GM21381 (cell line): ENCODE data around the gene TYK2.
"Not testable (repeated sequence)": the region's sequence is repeated elsewhere in the genome, so short reads cannot be mapped to it uniquely, and the experiment has no call there.

Source experiments
- ATAC-seq: cut with Tn5 transposase; IDR thresholded peaks from one replicate; pipeline ENCODE4 v1.9.1; 2021; ENCODE audit warnings: mild to moderate bottlenecking, moderate library complexity; ENCODE audit not compliant: unreplicated experiment

Gene TYK2

DNA sequence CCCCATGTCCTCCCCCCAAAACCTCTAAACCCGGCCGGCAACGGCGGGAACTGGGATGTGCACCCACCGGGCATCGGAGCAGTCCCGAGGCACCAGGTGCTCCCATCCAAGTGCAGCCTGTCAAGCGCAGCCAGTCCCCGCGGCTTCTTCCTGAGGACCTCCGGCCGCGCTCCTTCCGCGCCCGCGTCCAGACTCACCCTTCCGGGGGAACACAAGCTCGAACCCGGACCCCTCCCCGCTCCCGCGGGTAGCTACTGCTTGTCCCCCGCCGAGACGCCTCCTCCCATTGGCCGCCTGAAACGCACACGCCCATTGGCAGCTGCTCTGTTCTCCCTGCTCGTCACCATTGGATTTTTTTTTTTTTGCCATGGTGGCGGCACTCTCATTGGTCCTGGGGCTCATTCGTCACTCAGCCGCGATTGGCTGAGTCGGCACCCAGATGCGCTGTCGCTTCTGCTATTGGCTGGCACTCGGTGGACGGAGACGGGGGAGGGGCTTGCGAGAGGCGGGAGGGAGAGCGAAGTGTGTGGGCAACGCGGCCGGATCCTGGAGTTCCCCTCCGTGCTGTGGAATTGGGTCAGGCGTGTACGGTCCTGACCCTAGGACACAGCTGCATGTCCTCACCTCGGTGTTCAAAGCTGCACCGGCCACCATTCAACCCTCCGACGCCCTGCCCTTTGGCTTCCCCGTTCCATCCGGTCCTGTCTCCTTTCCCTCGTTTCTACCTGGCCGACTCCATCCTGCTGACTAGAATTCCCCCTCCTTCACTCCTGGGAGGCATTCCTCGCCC lies at the start of gene TYK2:
TYK2 (minus strand) TSS at position 260 of the 790 bp plus-strand sequence. CDS start 2,166 bp downstream, outside the sequence.
- peak; percentile 88 for ATAC-seq

- ATAC-seq, result no peak
Measured at GRCh38 chr19:10428996-10429381, 48.6 kb upstream of the TYK2 start.

DNA sequence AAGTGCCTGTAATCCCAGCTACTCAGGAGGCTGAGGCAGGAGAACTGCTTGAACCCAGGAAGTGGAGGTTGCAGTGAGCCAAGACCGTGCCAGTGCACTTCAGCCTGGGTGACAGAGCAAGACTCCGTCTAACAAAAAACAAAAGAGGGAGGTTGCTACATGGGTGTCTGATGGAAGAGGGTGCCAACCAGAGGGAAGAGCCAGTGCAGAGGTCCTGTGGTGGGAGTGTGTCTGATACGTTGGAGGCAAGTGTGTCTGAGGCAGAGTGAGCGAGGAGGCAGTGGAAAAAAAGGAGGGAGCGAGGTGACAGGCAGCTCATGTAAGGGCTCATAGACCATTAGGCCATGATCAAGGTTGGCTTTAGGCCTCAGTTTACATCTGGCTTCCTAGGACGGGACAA lies 46.8 kb upstream of the TYK2 start:
- ATAC-seq, result no peak

DNA sequence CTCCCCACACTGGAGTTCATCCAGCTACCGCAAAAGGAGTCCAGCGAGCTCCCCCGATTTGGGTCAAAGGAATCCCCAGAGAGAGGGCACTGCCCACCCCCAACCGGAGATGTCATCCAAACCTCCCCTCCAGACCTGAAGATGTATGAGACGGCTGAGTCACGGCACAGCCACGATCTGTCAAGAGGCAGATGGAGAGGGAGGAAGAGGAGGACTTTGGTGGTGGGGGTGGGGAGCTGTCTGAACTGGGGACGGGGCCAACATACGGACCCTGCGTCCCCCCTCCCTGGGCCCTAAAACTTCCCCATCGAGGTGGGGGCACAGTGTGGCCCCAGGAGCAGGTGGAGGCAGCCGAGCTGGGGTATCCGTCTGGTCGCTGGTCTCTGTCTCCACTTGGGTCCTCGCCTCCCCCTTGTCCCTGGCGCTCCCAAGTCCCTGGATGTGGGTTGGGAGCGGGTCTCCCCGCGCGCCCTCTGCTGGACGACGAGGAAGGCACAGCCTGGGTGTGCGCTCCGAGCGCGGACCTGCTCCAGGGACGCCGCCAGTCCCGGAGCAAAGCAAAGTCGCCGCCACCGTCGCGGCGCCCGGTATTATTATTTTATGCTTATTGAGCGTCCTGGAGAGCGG lies 43.8 kb upstream of the TYK2 start:
- no peak for ATAC-seq

DNA sequence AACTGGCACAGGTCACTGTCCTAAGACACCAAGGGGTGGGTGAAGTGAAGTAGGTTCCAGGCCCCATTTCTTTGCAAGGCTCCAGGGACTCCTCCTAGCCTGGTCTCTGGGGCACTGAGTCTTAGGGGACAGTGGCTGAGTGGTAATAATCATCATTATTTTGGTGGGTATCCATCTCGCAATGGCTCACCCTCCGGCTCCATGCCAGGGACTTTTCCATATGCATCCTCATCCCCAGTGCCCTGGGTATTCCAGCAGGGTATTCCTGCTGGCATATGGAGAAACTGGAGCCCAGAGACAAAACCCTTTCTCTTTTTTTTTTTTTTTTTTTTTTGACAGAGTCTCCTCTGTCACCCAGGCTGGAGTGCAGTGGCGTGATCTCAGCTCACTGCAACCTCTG lies 42.5 kb upstream of the TYK2 start:
- ATAC-seq, result no peak

- ATAC-seq, result no peak
Measured at GRCh38 chr19:10422046-10422461, 41.7 kb upstream of the TYK2 start.

DNA sequence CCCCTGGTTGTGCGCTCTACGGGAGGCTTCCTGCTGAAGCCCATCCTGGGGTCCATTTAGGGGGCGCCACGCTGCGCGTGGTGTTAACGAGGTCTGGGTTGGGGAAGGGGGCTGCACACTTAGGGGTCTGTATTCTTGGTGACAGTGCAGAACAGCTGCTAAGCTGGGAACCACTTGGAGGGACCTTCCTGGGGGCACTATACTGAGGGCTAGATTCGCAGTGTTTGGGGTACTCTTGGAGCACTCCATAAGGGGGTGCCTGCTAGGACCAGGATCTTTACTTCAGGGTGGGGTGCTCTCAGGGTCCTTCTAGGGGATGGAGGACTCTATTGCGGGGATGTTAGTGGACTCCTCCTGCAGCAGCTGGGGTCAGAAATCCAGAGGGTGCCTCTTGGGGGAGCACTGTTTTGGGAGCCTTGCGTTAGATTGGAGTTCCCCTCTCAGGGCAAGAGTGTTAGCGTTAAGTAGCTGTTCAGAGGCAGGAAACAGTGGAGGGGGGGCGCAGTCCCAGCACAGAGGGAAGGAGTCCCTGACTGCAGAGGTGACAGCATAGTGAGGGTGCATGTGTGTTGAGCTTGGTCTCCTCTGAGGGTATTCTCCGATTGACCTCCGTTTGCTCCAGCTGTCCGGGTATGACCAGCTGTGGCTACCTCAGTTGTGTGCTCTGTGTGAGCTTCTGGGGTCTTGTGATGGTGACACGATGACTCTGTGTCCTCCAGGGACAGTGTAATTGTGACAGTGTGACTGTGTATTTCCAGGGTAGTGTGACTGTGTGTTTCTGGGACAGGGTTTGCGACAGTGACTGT lies 41.1 kb upstream of the TYK2 start:
- no peak for ATAC-seq

GRCh38 chr19:10420444-10421239 lies 40.3 kb upstream of the TYK2 start, which contains the start of gene PDE4A:
Gene PDE4A, plus strand, starts transcription at chr19:10420538. Its CDS starts 227 bp downstream, at chr19:10420765.
- no peak for ATAC-seq

GRCh38 chr19:10419646-10420443 lies 39.5 kb upstream of the TYK2 start:
- ATAC-seq, result no peak

GRCh38 chr19:10419200-10419645 lies 38.9 kb upstream of the TYK2 start:
- no peak for ATAC-seq

DNA sequence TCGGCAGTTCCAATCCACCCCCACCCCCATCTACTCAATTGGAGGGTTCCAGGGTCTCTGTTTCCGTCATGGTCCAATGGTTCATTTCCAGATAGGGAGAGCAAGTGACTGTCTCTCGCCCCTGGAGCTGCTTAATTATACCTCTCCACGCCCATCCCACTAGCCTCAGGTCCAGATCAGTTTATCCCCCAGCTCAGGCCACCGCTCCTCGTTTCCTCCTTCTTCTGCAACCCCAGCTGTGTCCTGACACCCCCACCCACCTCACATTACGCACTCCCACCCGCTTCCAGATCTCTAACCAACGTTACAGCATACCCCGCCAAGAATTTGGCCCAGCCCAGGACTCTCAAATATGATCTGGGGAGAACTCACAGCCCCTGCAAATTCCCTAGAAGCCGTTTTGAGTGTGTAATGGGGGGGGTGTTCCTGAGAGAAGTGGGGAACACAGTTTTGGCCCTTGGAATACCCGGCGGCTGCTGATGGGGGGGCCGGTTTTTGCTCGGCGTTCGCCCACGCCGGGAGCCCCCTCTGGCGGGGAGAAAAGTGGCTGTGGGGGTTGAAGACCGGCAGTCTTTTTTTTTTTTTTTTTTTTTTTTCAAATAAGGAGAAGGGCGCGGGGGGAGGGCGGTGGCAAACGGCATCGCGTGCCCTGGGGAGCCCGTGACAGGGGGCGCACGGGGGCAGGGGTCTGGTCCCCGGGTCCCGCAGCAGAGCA lies 38.3 kb upstream of the TYK2 start:
- ATAC-seq, result no peak

- no peak for ATAC-seq
Measured at GRCh38 chr19:10418235-10418484, 37.8 kb upstream of the TYK2 start.

- ATAC-seq, result no peak
Measured at GRCh38 chr19:10417541-10418234, 37.3 kb upstream of the TYK2 start.

DNA sequence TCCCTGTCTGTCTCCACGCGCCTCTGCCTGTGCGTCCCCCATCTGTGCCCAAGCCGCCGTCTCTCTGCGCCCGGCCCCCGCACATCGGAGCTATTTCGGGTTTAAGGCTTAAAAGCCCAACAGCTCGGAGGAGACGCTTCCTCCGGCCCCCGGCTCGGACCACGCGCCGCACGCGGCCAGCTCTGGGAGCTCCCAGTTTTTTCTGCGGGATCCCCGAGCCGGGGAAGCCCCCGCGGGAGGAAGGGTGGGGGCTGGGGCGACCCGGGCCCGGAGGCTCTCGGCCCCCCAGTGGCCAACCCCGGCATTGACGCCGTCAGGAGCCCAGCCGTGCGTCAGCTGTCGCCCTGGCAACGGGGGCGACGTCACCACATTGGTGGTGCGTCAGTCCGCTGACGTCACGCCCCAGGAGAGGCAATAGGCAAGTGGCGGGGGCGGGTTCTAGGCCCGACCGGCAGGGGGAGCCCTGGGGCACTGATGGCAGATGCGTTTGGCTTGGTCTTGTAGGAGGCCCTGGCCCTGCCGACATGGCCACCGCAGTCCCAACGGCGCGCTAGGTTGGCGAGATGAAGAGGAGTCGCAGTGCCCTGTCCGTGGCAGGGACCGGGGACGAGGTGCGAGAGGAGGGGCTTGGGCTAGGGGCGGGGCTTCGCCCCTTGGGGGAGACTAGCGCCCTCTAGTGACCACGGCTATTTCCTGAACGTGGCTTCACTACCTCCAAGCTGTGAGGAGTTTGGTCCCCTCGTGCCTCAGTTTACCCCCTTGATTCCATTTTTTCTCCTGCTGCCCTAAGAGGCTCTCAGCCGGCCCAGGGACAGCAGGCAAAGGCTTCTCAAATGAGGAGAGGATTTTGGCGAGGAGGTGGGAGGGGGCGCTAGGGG lies 36.2 kb upstream of the TYK2 start:
- peak; percentile 45 for ATAC-seq

GRCh38 chr19:10416083-10416379 lies 35.7 kb upstream of the TYK2 start:
- ATAC-seq, result no peak

DNA sequence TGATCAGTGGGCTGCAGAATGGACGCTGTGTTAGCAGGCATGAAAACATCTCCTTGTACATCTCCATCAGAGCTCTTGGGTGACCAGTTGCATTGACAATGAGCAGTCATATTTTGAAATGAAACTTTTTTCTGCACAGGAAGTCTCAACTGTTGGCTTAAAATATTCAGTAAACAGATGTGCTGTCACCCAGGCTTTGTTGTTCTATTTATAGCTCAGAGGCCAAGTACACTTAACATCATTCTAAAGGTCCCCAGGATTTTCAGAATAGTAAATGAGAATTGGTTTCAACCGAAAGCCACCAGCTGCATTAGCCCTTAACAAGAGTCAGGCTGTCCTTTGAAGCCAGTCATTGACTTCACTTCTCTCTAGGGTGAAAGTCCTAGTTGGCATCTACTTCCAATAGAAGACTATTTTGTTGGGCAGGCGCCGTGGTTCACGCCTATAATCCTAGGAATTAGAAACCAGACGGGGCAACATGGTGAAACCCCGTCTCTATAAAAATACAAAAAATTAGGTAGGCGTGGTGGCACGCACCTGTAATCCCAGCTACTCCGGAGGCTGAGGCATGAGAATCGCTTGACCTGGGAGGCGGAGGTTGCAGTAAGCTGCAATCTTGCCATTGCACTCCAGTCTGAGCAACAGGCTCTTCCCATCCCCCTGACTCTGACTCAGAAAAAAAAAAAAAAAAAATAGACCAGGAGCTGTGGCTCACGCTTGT lies 32.0 kb upstream of the TYK2 start:
- ATAC-seq, result peak; percentile 58

DNA sequence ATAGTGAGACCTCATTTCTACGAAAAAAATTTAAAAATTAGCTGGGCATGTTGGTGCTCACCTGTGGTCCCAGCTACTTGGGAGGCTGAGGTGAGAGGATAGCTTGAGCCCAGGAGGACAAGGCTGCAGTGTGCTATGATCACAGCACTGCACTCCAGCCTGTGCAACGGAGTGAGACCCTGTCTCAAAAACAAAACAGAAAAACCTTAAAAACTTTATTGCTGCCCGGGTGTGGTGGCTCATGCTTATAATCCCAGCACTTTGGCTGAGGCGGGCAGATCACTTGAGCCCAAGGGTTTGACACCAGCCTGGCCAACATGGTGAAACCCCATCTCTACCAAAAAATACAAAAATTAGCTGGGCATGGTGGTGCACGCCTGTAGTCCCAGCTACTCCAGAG lies 30.9 kb upstream of the TYK2 start:
- ATAC-seq, result not testable (repeated sequence)
